OCI-LY3 (cell line): ENCODE data around the gene CCDC17.

Experiments used
- EZH2phosphoT487 ChIP-seq: fragments of 200-600 bp; shearing (Covaris generic); IDR thresholded peaks from 2 replicates; pipeline ENCODE4 v1.6.1; 2018; ENCODE audit warnings: antibody characterized with exemption, mixed run types, low read depth
- TF ChIP-seq, protein P1 (sequence below): fragments of 200-600, 300-600 bp; sonication (generic); IDR thresholded peaks from 2 replicates; pipeline ENCODE4 v1.5.1; 2014; ENCODE audit warnings: antibody characterized with exemption, low read length, low read depth

DNA sequence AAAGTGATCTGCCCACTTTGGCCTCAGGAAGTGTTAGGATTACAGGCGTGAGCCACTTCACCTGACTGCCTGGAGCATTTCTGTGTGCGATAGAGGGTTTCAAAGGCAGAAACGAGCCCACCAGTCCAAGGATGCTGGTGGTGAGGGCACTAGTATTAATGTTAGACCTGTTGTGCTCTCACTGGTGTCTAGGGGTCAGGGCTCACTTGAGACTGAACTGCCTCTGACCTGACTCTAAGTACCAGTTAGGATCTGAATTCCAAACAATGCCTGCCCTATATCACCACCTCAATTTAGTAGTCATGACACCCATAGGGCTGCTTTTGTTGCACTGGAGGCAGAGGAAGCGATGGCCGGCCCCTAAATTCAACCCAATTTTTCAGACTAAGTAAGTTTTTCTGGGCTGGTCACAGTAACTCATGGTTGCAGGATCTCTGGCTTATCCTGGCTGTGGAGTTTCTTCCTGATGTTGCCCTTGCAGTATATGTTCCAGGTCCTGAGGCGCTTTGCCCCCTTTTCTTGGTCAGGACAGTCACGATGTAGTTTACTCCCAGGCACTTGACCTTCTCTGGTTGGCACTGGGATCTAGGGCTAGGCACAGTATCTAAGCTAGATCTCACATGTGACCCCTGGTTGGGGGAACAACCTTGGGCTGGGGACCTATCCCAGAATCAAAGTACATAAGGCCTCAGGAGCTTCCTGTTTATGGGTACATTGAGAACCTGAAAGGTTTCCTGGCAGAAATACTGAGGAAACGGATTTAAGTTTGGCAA is 4.5 kb downstream of the CCDC17 start:
- TF ChIP-seq, protein P1, sequence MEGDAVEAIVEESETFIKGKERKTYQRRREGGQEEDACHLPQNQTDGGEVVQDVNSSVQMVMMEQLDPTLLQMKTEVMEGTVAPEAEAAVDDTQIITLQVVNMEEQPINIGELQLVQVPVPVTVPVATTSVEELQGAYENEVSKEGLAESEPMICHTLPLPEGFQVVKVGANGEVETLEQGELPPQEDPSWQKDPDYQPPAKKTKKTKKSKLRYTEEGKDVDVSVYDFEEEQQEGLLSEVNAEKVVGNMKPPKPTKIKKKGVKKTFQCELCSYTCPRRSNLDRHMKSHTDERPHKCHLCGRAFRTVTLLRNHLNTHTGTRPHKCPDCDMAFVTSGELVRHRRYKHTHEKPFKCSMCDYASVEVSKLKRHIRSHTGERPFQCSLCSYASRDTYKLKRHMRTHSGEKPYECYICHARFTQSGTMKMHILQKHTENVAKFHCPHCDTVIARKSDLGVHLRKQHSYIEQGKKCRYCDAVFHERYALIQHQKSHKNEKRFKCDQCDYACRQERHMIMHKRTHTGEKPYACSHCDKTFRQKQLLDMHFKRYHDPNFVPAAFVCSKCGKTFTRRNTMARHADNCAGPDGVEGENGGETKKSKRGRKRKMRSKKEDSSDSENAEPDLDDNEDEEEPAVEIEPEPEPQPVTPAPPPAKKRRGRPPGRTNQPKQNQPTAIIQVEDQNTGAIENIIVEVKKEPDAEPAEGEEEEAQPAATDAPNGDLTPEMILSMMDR: no peak
- no peak for TF ChIP-seq EZH2phosphoT487
